Heart left ventricle (tissue), 16 donors: ENCODE data around the gene RPL5. TPM values are rescaled to one million over a fixed set of nuclear protein-coding genes. Genes with fewer than 3 reads are reported as not detected.

Source experiments
- ATAC-seq, 4 donors: fragments of 200-7000 bp; cut with Tn5 transposase; one replicate each; pipeline ENCODE4 v1.9.1; 2020 to 2022; ENCODE audit warnings: moderate library complexity in 4 of 4, mild to moderate bottlenecking in 3 of 4, moderate number of reproducible peaks in 1 of 4
- DNase-seq, 5 donors: peaks; one replicate each; pipeline ENCODE4 v3.0.0-alpha.2; 2020
- H3K27ac ChIP-seq, 12 donors: fragments of 200-600 bp; sonication (generic) in 4 of 12; one replicate each; pipeline versions ENCODE4 v1.5.0 to v1.8.0; 2016 to 2022; ENCODE audit warnings: mild to moderate bottlenecking in 2 of 12
- H3K27me3 ChIP-seq, 9 donors: fragments of 200-600 bp; sonication (generic) in 2 of 9; one replicate each; pipeline versions ENCODE4 v1.5.1 to v1.8.0; 2016 to 2022; ENCODE audit warnings: mild to moderate bottlenecking in 3 of 9
- H3K36me3 ChIP-seq, 9 donors: fragments of 200-600 bp; sonication (generic) in 2 of 9; one replicate each; pipeline versions ENCODE4 v1.5.0 to v1.8.0; 2018 to 2022; ENCODE audit warnings: mild to moderate bottlenecking in 2 of 9
- H3K4me1 ChIP-seq, 12 donors: fragments of 200-600 bp; sonication (generic) in 4 of 12; one replicate each; pipeline versions ENCODE4 v1.5.0 to v1.8.0; 2016 to 2022; ENCODE audit warnings: mild to moderate bottlenecking in 3 of 12
- H3K4me3 ChIP-seq, 12 donors: fragments of 200-600 bp; sonication (generic) in 4 of 12; one replicate each; pipeline versions ENCODE4 v1.5.0 to v1.8.0; 2017 to 2022; ENCODE audit warnings: mild to moderate bottlenecking in 9 of 12, moderate library complexity in 4 of 12
- H3K9me3 ChIP-seq, 12 donors: fragments of 200-600 bp; sonication (generic) in 4 of 12; one replicate each; pipeline versions ENCODE4 v1.5.0 to v1.8.0; 2016 to 2022; ENCODE audit warnings: mild to moderate bottlenecking in 1 of 12
- POLR2A ChIP-seq, 2 donors: fragments of 450-650 bp; IDR thresholded peaks; one replicate each; pipeline ENCODE4 v1.6.1; 2017; ENCODE audit warnings: antibody characterized with exemption in 2 of 2, mild to moderate bottlenecking in 2 of 2, moderate library complexity in 2 of 2
- WGBS, 4 donors: extraction: QIAGEN DNeasy Blood & Tissue Kit in 2 of 4; methylation state at CpG; one replicate each; pipeline versions ENCODE4 v1.1.5 to v1.1.7; 2013 to 2018; 5-methylcytosine and 5-hydroxymethylcytosine counted together
- intact Hi-C, 10 donors: fragments of 100-400 bp; cut with DNase I; formaldehyde crosslinking; loops; one replicate each; pipeline versions ENCODE4 v1.11.1 to v1.14.2; 2022
- polyA plus RNA-seq, 2 donors: library from polyadenylated mRNA; stranded (reverse); fragments of 200-250 nt; gene quantifications; one replicate each; pipeline ENCODE4 v1.2.3, GENCODE V29; 2013
- total RNA-seq, 9 donors: library from RNA; depleted of rRNA in 2 of 9; stranded (reverse); fragments of >200 nt in 2 of 9; fragmentation: NEBNext Ultra II Directional in 3 of 9; extraction: Animal tissue kit (Norgen Biotek cat#: 25700) in 3 of 9; gene quantifications; one replicate each; pipeline versions ENCODE4 v1.1.0 to v1.2.4, GENCODE V29; 2016 to 2023
- TF ChIP-seq, protein P1 (sequence below), 12 donors: fragments of 200-600 bp; sonication (generic) in 4 of 12; IDR thresholded peaks; one replicate each; pipeline versions ENCODE4 v1.5.0 to v1.8.0; 2018 to 2022; ENCODE audit warnings: antibody characterized with exemption in 12 of 12, mild to moderate bottlenecking in 5 of 12
- donor health status: ischemic (EF 13 %, LVEDD 7.1; RV severe dilation, severe dysfunction).
- donor health status: healthy with polysubstance abuse.
- donor health status: DM: no; HTN: yes; CAD: no.
- donor health status: DM: no; HTN: no; CAD: no.
- donor health status: ischemic (EF 25% LVEDD 6.9; RV normal size, moderate dysfunction).
- donor health status: ischemic (EF 25% LVEDD 5.7; RV mildly dilated, moderate dysfunction).
- donor health status: healthy.
- donor health status: DM: yes; HTN: yes; CAD: no.
- donor health status: ischemic (EF 35%, LVEDD 5.7; RV mildly dilated, moderate dysfunction).
- donor health status: nonischemic (EF 11% LVEDD 7.7; RV severe dilation, severe dysfunction).
- donor health status: DM: yes; HTN: yes; CAD: no.
- donor health status: PGD.
- donor health status: ischemic (EF 29% LVEDD 5.4; RV normal size, mild dysfunction).
- donor health status: nonischemic (EF 23%, LVEDD 6.1; RV moderate dilation, normal function).

RPL5 gene
- total and polyA plus RNA-seq, 11 donors, result 463 to 1,711 (median 644) TPM

DNA sequence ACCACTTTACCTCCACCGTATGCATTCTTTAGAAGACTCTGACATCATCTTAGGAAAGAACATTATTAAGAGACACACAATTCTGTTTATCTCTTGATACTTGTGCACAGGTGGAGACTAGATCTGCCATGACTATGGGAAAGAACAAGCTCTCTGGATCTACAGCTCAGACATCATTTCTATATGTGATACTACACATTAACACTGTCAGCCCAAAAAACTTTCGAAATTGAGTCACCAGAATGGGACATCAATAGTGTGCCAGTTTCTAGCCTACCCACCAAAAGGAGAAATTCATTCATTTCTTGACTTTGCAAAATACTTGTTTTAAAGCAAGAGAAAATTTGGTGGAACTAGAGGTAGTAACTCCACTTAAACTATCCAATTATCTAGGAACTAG lies 41.0 kb upstream of the RPL5 start:
- Histone ChIP-seq H3K4me3 (no peak overlapping the region), H3K27ac (peak overlapping the region in 1 of 12 donors; percentile 49), H3K27me3 (no peaks in the 10 kb centered on the region), H3K4me1 (peaks cover 0 to 19% (median under 1%) of the 10 kb centered on the region in 12 donors), H3K9me3 (peaks cover 0 to 7% (median 0%) of the 10 kb centered on the region in 12 donors), H3K36me3 (no peaks in the 10 kb centered on the region)
- no peak for ATAC-seq
- intact Hi-C loops, result loop anchor here in 1 of 10 donors (5.0 kb wide), 1 partner anchor 41 kb away; the partner anchor contains the start of gene RPL5
- TF ChIP-seq POLR2A (IDR thresholded peaks at IDR 0.05), result no peak
- TF ChIP-seq, protein P1, sequence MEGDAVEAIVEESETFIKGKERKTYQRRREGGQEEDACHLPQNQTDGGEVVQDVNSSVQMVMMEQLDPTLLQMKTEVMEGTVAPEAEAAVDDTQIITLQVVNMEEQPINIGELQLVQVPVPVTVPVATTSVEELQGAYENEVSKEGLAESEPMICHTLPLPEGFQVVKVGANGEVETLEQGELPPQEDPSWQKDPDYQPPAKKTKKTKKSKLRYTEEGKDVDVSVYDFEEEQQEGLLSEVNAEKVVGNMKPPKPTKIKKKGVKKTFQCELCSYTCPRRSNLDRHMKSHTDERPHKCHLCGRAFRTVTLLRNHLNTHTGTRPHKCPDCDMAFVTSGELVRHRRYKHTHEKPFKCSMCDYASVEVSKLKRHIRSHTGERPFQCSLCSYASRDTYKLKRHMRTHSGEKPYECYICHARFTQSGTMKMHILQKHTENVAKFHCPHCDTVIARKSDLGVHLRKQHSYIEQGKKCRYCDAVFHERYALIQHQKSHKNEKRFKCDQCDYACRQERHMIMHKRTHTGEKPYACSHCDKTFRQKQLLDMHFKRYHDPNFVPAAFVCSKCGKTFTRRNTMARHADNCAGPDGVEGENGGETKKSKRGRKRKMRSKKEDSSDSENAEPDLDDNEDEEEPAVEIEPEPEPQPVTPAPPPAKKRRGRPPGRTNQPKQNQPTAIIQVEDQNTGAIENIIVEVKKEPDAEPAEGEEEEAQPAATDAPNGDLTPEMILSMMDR (IDR thresholded peaks at IDR 0.05), result no peak
- DNase-seq, result no peak
- 85 to 98% (median 91%) methylated on average over 2 of the region's 2 CpGs for WGBS, 4 donors

DNA sequence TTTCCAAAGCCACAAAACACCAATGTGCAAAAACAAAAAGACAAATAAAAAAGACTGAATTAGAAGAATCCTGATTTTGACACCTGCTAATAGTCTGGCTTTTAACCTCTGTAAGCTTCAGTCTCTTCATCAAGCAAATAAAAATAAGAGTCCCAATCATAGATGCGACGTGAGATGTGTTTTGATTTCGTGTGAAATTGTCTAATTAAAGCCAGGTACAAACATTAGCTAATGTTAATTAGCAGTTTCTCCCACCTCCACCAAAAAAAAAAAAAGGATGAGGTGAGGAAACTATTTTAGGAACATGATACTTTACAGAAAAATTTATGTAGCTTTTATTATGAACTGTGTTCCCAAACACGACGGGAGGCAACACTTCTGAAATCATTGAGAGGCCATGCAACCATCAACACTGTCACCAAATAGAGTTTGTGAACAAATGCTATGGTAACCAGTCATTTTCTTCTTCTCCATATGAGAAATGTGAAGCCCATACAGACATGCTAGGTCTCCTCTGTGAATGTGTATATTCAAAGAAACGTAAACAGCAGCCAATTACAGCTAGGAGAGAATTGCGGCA lies 40.3 kb upstream of the RPL5 start:
- H3K36me3 ChIP-seq, result no peaks in the 10 kb centered on the region
- peak overlapping the region in 5 of 12 donors; percentile 16 to 41 (median 25) for H3K4me3 ChIP-seq
- intact Hi-C loops, result loop anchor here in 1 of 10 donors (5.0 kb wide), 1 partner anchor 41 kb away; the partner anchor contains the start of gene RPL5
- no peaks in the 10 kb centered on the region for H3K27me3 ChIP-seq
- peaks cover 0 to 18% (median 0%) of the 10 kb centered on the region in 12 donors for H3K4me1 ChIP-seq
- H3K9me3 ChIP-seq, result peaks cover 0 to 7% (median 0%) of the 10 kb centered on the region in 12 donors
- WGBS, 4 donors, result 46 to 62% (median 57%) methylated on average over 7 of the region's 7 CpGs
- TF ChIP-seq POLR2A (IDR thresholded peaks at IDR 0.05), result no peak
- TF ChIP-seq, protein P1 (IDR thresholded peaks at IDR 0.05), result no peak
- peak in 2 of 4 donors; percentile 47 to 55 for ATAC-seq
- peak overlapping the region in 8 of 12 donors; percentile 0 to 66 (median 31) for H3K27ac ChIP-seq
- no peak for DNase-seq

DNA sequence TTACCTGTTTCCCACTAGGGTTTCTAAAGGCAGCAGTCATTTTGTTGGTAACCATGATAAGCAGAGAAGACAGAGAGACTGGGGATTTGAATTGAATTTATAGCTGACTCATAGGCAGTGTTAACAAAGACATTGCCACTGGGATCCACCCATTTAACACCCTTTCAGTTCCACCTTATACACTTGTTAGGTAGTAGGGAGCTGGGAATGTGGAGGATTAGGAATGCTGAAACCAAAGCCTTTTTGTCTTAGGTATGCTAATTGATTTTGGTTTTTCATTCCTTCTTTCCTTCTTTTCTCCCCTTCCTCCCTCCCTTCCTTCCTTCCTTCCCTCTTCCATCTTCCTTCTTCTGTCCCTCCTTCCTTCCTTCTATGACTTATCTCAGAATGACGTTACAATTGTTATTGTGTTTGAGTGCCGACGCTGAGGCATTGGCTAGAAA lies 39.5 kb upstream of the RPL5 start:
- Histone ChIP-seq H3K36me3 (no peaks in the 10 kb centered on the region), H3K4me3 (peak overlapping the region in 2 of 12 donors; percentile 25 to 41), H3K27me3 (no peaks in the 10 kb centered on the region), H3K4me1 (peaks cover 0 to 18% (median 0%) of the 10 kb centered on the region in 12 donors), H3K27ac (peak overlapping the region in 8 of 12 donors; percentile 0 to 66 (median 31)), H3K9me3 (peaks cover 0 to 7% (median 0%) of the 10 kb centered on the region in 12 donors)
- WGBS, 4 donors, result 20 to 34% (median 30%) methylated on average over 3 of the region's 3 CpGs
- intact Hi-C loops, result loop anchor here in 1 of 10 donors (5.0 kb wide), 1 partner anchor 40 kb away; the partner anchor contains the start of gene RPL5
- TF ChIP-seq POLR2A (IDR thresholded peaks at IDR 0.05), result no peak
- TF ChIP-seq, protein P1 (IDR thresholded peaks at IDR 0.05), result no peak
- ATAC-seq (peak in 2 of 4 donors; percentile 38 to 54), DNase-seq (no peak)

DNA sequence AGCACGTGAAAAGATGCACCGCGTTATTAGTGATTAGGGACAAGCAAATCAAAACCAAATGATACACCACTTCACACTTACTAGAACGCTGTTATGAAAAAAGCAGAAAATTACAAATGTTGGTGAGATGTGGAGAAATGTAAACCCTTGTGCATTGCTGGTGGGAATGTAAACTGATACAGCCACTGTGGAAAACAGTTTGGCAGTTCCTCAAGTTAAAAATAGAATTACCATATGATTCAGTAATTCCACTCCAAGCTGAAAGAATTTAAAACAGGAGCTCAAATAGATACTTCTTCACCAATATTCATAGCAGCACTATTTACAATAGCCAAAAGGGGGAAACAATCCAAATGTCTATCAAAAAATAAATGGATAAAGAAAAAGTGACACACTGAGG lies 36.7 kb upstream of the RPL5 start:
- 83 to 90% (median 86%) methylated on average over 4 of the region's 4 CpGs for WGBS, 4 donors
- Histone ChIP-seq H3K27ac (no peak overlapping the region), H3K9me3 (peaks cover 0 to 7% (median 0%) of the 10 kb centered on the region in 12 donors), H3K4me1 (peaks cover 0 to 18% (median 0%) of the 10 kb centered on the region in 12 donors), H3K4me3 (no peak overlapping the region), H3K27me3 (no peaks in the 10 kb centered on the region), H3K36me3 (no peaks in the 10 kb centered on the region)
- no peak for TF ChIP-seq POLR2A (IDR thresholded peaks at IDR 0.05)
- TF ChIP-seq, protein P1 (IDR thresholded peaks at IDR 0.05), result no peak
- intact Hi-C loops, result no loop called here
- DNase-seq, result no peak
- no peak for ATAC-seq
